Upper lobe of left lung (tissue), 6 donors: ENCODE results near the gene UCHL3. TPM values are rescaled to one million over a fixed set of nuclear protein-coding genes. Genes with fewer than 3 reads are reported as not detected.

Source experiments
- ATAC-seq, 2 donors: fragments of 200-7000 bp; cut with Tn5 transposase; one replicate each; pipeline ENCODE4 v1.9.1; 2022; ENCODE audit warnings: mild to moderate bottlenecking in 2 of 2, moderate library complexity in 2 of 2; ENCODE audit not compliant: low FRiP score in 2 of 2
- DNase-seq, 2 donors: peaks; one replicate each; pipeline ENCODE4 v3.0.0-alpha.2; 2019 to 2020
- H3K27ac ChIP-seq, 4 donors: fragments of 200-600 bp; sonication (generic); one replicate each; pipeline ENCODE4 v1.5.1; 2016 to 2019
- H3K27me3 ChIP-seq, 4 donors: fragments of 200-600 bp; sonication (generic); one replicate each; pipeline ENCODE4 v1.5.1; 2017 to 2019
- H3K36me3 ChIP-seq, 4 donors: fragments of 200-600 bp; sonication (generic); one replicate each; pipeline ENCODE4 v1.5.1; 2016 to 2019
- H3K4me1 ChIP-seq, 4 donors: fragments of 200-600 bp; sonication (generic); one replicate each; pipeline ENCODE4 v1.5.1; 2018 to 2019
- H3K4me3 ChIP-seq, 4 donors: fragments of 200-600 bp; sonication (generic); one replicate each; pipeline ENCODE4 v1.5.1; 2017 to 2019; ENCODE audit warnings: mild to moderate bottlenecking in 2 of 4, moderate library complexity in 1 of 4
- H3K9me3 ChIP-seq, 4 donors: fragments of 200-600 bp; sonication (generic); one replicate each; pipeline ENCODE4 v1.5.1; 2018 to 2019
- CTCF ChIP-seq, 6 experiments: fragments of 450-650 bp in 4 of 6; fragments of 200-600 bp in 2 of 6; sonication (generic) in 2 of 6; IDR thresholded peaks; one replicate each; pipeline ENCODE4 v1.5.1; 2016 to 2019; ENCODE audit warnings: antibody characterized with exemption in 6 of 6
- EP300 ChIP-seq, 4 donors: sonication (generic); formaldehyde crosslinking; IDR thresholded peaks; one replicate each; pipeline ENCODE4 v1.5.1; 2017; ENCODE audit warnings: antibody characterized with exemption in 4 of 4, control low read depth in 2 of 4
- POLR2A ChIP-seq, 4 donors: fragments of 450-650 bp; IDR thresholded peaks; one replicate each; pipeline ENCODE4 v1.5.1; 2016 to 2017; ENCODE audit warnings: antibody characterized with exemption in 4 of 4, mild to moderate bottlenecking in 2 of 4
- POLR2AphosphoS5 ChIP-seq, 2 donors: sonication (generic); formaldehyde crosslinking; IDR thresholded peaks; one replicate each; pipeline ENCODE4 v1.5.1; 2017; ENCODE audit warnings: antibody characterized with exemption in 2 of 2
- WGBS, 2 donors: methylation state at CpG; one replicate each; pipeline ENCODE4 v1.1.5; 2017 to 2018; 5-methylcytosine and 5-hydroxymethylcytosine counted together
- total RNA-seq, 6 donors: library from RNA; depleted of rRNA in 4 of 6; stranded (reverse); fragments of >200 nt in 4 of 6; gene quantifications; one replicate each; pipeline versions ENCODE4 v1.1.0 to v1.2.1, GENCODE V29; 2016 to 2021
- donor health status: DM: no; HTN: no; CAD: no; lungs with moderate emphysema.
- donor health status: DM: no; HTN: yes; CAD: no; lungs with severe emphysema.

The UCHL3 gene
- total RNA-seq, 6 donors from 2014 or later: 6.3 to 20.7 (median 11.0) TPM

- no peak for DNase-seq
- Histone ChIP-seq H3K27me3 (no peaks in the 10 kb centered on the region), H3K4me3 (no peak overlapping the region), H3K36me3 (peaks cover 0 to 2% (median 0%) of the 10 kb centered on the region in 4 donors), H3K9me3 (no peaks in the 10 kb centered on the region), H3K27ac (no peak overlapping the region), H3K4me1 (no peaks in the 10 kb centered on the region)
- WGBS, 2 donors: 56 to 57% methylated on average over 1 of the region's 1 CpG
- no peak for ATAC-seq
- TF ChIP-seq POLR2AphosphoS5 (IDR thresholded peaks at IDR 0.05) (no peak), POLR2A (IDR thresholded peaks at IDR 0.05) (no peak), CTCF (IDR thresholded peaks at IDR 0.05) (no peak), EP300 (IDR thresholded peaks at IDR 0.05) (no peak)
Measured at GRCh38 chr13:75596657-75597182, 47.1 kb downstream of the UCHL3 start.

DNA sequence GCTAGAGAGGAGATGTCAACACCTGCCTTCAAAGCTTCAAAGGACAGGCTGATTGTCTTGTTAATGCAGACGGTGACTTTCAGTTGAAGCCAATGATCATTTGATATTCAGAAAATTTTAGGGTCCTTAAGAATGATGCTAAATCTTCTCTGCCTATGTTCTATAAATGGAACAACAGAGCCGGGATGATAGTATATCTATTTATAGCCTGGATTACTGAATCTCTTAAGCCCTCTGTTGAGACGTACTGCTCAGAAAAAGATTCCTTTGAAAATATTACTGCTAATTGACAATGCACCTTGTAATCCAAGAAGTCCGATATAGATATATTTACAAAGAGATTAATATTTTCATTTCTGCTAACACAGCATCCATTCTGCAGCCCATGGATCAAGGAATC lies 50.8 kb downstream of the UCHL3 start:
- DNase-seq: no peak
- H3K4me3 ChIP-seq: no peak overlapping the region
- no peaks in the 10 kb centered on the region for H3K4me1 ChIP-seq
- ATAC-seq: no peak
- no peaks in the 10 kb centered on the region for H3K27me3 ChIP-seq
- peaks cover 0 to 4% (median 1%) of the 10 kb centered on the region in 4 donors for H3K36me3 ChIP-seq
- H3K9me3 ChIP-seq: no peaks in the 10 kb centered on the region
- TF ChIP-seq EP300 (IDR thresholded peaks at IDR 0.05) (no peak), POLR2A (IDR thresholded peaks at IDR 0.05) (no peak), POLR2AphosphoS5 (IDR thresholded peaks at IDR 0.05) (no peak), CTCF (IDR thresholded peaks at IDR 0.05) (no peak)
- WGBS, 2 donors: 66% methylated on average over 4 of the region's 4 CpGs
- H3K27ac ChIP-seq: no peak overlapping the region

DNA sequence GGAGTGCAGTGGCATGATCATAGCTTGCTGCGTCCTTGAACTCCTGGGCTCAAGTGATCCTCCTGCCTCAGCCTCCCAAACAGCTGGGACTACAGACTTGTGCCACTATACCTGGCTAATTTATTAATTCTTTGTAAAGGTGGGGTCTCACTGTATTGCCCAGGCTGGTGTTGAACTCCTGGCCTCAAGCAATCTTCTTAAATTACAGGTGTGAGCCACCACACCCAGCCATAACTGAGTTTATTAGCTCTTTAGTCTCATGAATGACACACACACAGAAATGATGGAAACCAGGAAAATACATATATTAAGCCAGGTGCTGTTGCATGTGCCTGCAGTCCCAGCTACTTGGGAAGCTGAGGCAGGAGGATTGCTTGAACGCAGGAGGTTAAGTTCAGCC lies 53.4 kb downstream of the UCHL3 start:
- H3K27ac ChIP-seq: no peak overlapping the region
- H3K27me3 ChIP-seq: no peaks in the 10 kb centered on the region
- H3K9me3 ChIP-seq: no peaks in the 10 kb centered on the region
- 96 to 100% methylated on average over 2 of the region's 2 CpGs for whole genome bisulfite sequencing, 2 donors
- peaks cover 0 to 10% (median 1%) of the 10 kb centered on the region in 4 donors for H3K36me3 ChIP-seq
- no peak for TF ChIP-seq EP300 (IDR thresholded peaks at IDR 0.05)
- no peak for TF ChIP-seq POLR2A (IDR thresholded peaks at IDR 0.05)
- no peak for TF ChIP-seq POLR2AphosphoS5 (IDR thresholded peaks at IDR 0.05)
- no peak for TF ChIP-seq CTCF (IDR thresholded peaks at IDR 0.05)
- DNase-seq: no peak
- H3K4me1 ChIP-seq: no peaks in the 10 kb centered on the region
- no peak overlapping the region for H3K4me3 ChIP-seq
- ATAC-seq: no peak

DNA sequence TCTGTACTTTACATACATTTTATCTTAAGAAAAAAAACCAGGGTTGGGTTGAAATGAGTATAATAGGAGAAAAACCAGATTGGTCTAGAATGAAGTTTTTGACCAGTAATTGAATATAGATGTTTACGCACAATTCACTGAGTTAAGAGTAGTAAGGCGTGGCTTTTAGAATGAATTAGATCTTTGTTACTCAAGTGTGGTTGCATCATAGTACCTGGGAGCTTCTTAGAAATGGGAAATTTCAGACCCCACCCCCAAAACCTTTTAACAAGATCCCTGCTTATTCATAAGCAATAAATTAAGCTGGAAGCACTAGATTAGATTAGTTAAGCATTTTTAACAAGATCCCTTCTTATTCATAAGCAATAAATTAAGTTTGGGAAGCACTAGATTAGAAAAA lies 57.9 kb downstream of the UCHL3 start:
- Histone ChIP-seq H3K9me3 (no peaks in the 10 kb centered on the region), H3K4me1 (no peaks in the 10 kb centered on the region), H3K27me3 (no peaks in the 10 kb centered on the region), H3K4me3 (no peak overlapping the region), H3K36me3 (peaks cover 0 to 10% (median 0%) of the 10 kb centered on the region in 4 donors), H3K27ac (no peak overlapping the region)
- TF ChIP-seq CTCF (IDR thresholded peaks at IDR 0.05) (no peak), POLR2AphosphoS5 (IDR thresholded peaks at IDR 0.05) (no peak), POLR2A (IDR thresholded peaks at IDR 0.05) (no peak), EP300 (IDR thresholded peaks at IDR 0.05) (no peak)
- ATAC-seq (no peak), DNase-seq (no peak)
- WGBS, 2 donors: 89 to 93% methylated on average over 2 of the region's 2 CpGs

- DNase-seq: no peak
- Histone ChIP-seq H3K27me3 (no peaks in the 10 kb centered on the region), H3K9me3 (no peaks in the 10 kb centered on the region), H3K4me3 (no peak overlapping the region), H3K27ac (no peak overlapping the region), H3K36me3 (peaks cover 0 to 6% (median 0%) of the 10 kb centered on the region in 4 donors), H3K4me1 (no peaks in the 10 kb centered on the region)
- ATAC-seq: no peak
- TF ChIP-seq CTCF (IDR thresholded peaks at IDR 0.05) (no peak), POLR2A (IDR thresholded peaks at IDR 0.05) (no peak)
Measured at GRCh38 chr13:75610466-75610865, 60.9 kb downstream of the UCHL3 start.
